Naive thymus-derived CD8-positive, alpha-beta T cell (primary cell): ENCODE data around the gene COL28A1. TPM values are rescaled to one million over a fixed set of nuclear protein-coding genes. Genes with fewer than 3 reads are reported as not detected.
"Not testable (repeated sequence)": the region's sequence is repeated elsewhere in the genome, so short reads cannot be mapped to it uniquely, and the experiment has no call there.

Experiments used
- ATAC-seq, 2 donors: fragments of 150-1000 bp; cut with Tn5 transposase in 1 of 2; sonication (Bioruptor Pico), chemical (Tn5 transposase) in 1 of 2; 1 replicate in 1 of 2; 2 replicates in 1 of 2; pipeline ENCODE4 v1.10.0; 2021; ENCODE audit warnings: mild to moderate bottlenecking in 2 of 2, moderate library complexity in 2 of 2
- POLR2A ChIA-PET: fragments of 350-600 bp; sonication (Branson Sonifier 250); formaldehyde crosslinking; loops from one replicate; lab custom pipeline; 2021; ENCODE audit warnings: antibody characterized with exemption; lab: Charles Lee
- DNase-seq, 10 donors: peaks; one replicate each; pipeline versions ENCODE4 v3.0.0 to v3.0.0-alpha.2; 2020 to 2022
- H3K27ac Mint-ChIP-seq, 10 donors: one replicate each; pipeline ENCODE4 v1.8.0; 2020 to 2022; ENCODE audit warnings: mild to moderate bottlenecking in 10 of 10, mixed read lengths in 10 of 10, moderate library complexity in 4 of 10, inconsistent platforms in 1 of 10
- H3K27me3 Mint-ChIP-seq, 5 donors: one replicate each; pipeline ENCODE4 v1.8.0; 2021 to 2022; ENCODE audit warnings: mixed read lengths in 5 of 5
- H3K36me3 Mint-ChIP-seq, 3 donors: one replicate each; pipeline ENCODE4 v1.8.0; 2020 to 2022; ENCODE audit warnings: mixed read lengths in 3 of 3, mild to moderate bottlenecking in 2 of 3, inconsistent platforms in 1 of 3
- H3K4me1 Mint-ChIP-seq, 4 donors: one replicate each; pipeline ENCODE4 v1.8.0; 2021 to 2022; ENCODE audit warnings: mixed read lengths in 4 of 4
- H3K4me3 Mint-ChIP-seq, 10 donors: one replicate each; pipeline ENCODE4 v1.8.0; 2020 to 2022; ENCODE audit warnings: mild to moderate bottlenecking in 10 of 10, mixed read lengths in 10 of 10, moderate library complexity in 6 of 10, inconsistent platforms in 1 of 10
- H3K9me3 Mint-ChIP-seq, 9 donors: one replicate each; pipeline ENCODE4 v1.8.0; 2020 to 2022; ENCODE audit warnings: mixed read lengths in 9 of 9, mild to moderate bottlenecking in 3 of 9, inconsistent platforms in 1 of 9, moderate library complexity in 1 of 9
- polyA plus RNA-seq, 3 donors: library from polyadenylated mRNA; unstranded; fragments of 300-500 nt; fragmentation: Illumina TruSeq; gene quantifications; one replicate each; pipeline ENCODE4 v1.2.3, GENCODE V29; 2021
- total RNA-seq, 8 experiments: library from RNA in 2 of 8; stranded (reverse) in 2 of 8; gene quantifications; one replicate each; pipeline ENCODE4 v1.2.3 and lab custom pipeline; 2021 to 2026

The COL28A1 gene
- total and polyA plus RNA-seq, 5 experiments from 2014 or later: 0.33 to 0.91 TPM; not detected in 3

GRCh38 chr7:7567898-7568531 lies 32.3 kb upstream of the COL28A1 start:
- peak overlapping the region in 9 of 10 donors; percentile 76 to 90 (median 83) for H3K4me3 Mint-ChIP-seq
- DNase-seq (no peak), ATAC-seq (no peak)
- H3K27me3 Mint-ChIP-seq: no peaks in the 10 kb centered on the region
- peaks cover 16 to 38% (median 36%) of the 10 kb centered on the region in 4 donors for H3K4me1 Mint-ChIP-seq
- H3K36me3 Mint-ChIP-seq: peaks cover 0 to 10% (median 9%) of the 10 kb centered on the region in 3 donors
- no peaks in the 10 kb centered on the region for H3K9me3 Mint-ChIP-seq
- peak overlapping the region; percentile 77 to 94 (median 91) for H3K27ac Mint-ChIP-seq
- POLR2A ChIA-PET: interaction anchor here (0.7 to 2.6 kb wide), 2 partner anchors 72 to 1869 kb away, joined by 3 to 10 read pairs; partner anchors contain the start of gene UMAD1

- peak; percentile 87 for ATAC-seq
- DNase-seq: peak; percentile 73 to 88 (median 83)
- H3K4me1 Mint-ChIP-seq: peaks cover 16 to 38% (median 35%) of the 10 kb centered on the region in 4 donors
- peaks cover 0 to 2% (median 0%) of the 10 kb centered on the region in 3 donors for H3K36me3 Mint-ChIP-seq
- no peaks in the 10 kb centered on the region for H3K9me3 Mint-ChIP-seq
- H3K4me3 Mint-ChIP-seq: peak within 1 kb of the TSS in 9 of 10 donors; percentile 76 to 90 (median 83)
- POLR2A ChIA-PET: interaction anchor here (0.7 to 2.6 kb wide), 3 partner anchors 73 to 385 kb away, joined by 4 to 10 read pairs (median 6); partner anchors contain the start of genes C1GALT1 and UMAD1
- peak within 1 kb of the TSS; percentile 77 to 91 (median 89) for H3K27ac Mint-ChIP-seq
- H3K27me3 Mint-ChIP-seq: no peaks in the 10 kb centered on the region
Observed at GRCh38 chr7:7566651-7567611, 31.3 kb upstream of the COL28A1 start, which contains the start of gene MIOS. Gene MIOS (plus strand): TSS chr7:7566884. CDS start chr7:7572476, 5,592 bp downstream.

GRCh38 chr7:7565746-7566650 lies 30.3 kb upstream of the COL28A1 start:
- Mint-ChIP-seq H3K27me3 (no peaks in the 10 kb centered on the region), H3K36me3 (peaks cover 0 to 5% (median 2%) of the 10 kb centered on the region in 3 donors), H3K4me3 (no peak overlapping the region), H3K9me3 (no peaks in the 10 kb centered on the region), H3K4me1 (peaks cover 16 to 38% (median 35%) of the 10 kb centered on the region in 4 donors), H3K27ac (no peak overlapping the region)
- peak in 2 of 10 donors; percentile 12 to 15 for DNase-seq
- POLR2A ChIA-PET: interaction anchor here (0.7 to 1.6 kb wide), 2 partner anchors 74 to 384 kb away, joined by 4 to 6 read pairs; partner anchors contain the start of genes C1GALT1 and UMAD1
- ATAC-seq: peak in 1 of 2 donors; percentile 1

- Mint-ChIP-seq H3K4me1 (peaks cover 15 to 29% (median 26%) of the 10 kb centered on the region in 4 donors), H3K36me3 (peaks cover under 1 to 6% (median 2%) of the 10 kb centered on the region in 3 donors), H3K27ac (no peak overlapping the region), H3K9me3 (no peaks in the 10 kb centered on the region), H3K4me3 (no peak overlapping the region), H3K27me3 (no peaks in the 10 kb centered on the region)
- ATAC-seq: no peak
- POLR2A ChIA-PET: interaction anchor here (1.6 kb wide), 1 partner anchor 383 kb away, joined by 6 read pairs; the partner anchor contains the start of gene C1GALT1
- no peak for DNase-seq
Observed at GRCh38 chr7:7565018-7565680, 29.5 kb upstream of the COL28A1 start.

- POLR2A ChIA-PET: no interaction called here
- Mint-ChIP-seq H3K27me3 (no peaks in the 10 kb centered on the region), H3K4me3 (no peak overlapping the region), H3K36me3 (peaks cover 4 to 13% (median 5%) of the 10 kb centered on the region in 3 donors), H3K4me1 (peaks cover 8 to 21% (median 18%) of the 10 kb centered on the region in 4 donors), H3K9me3 (peaks cover 0 to 8% (median 0%) of the 10 kb centered on the region in 9 donors), H3K27ac (no peak overlapping the region)
- ATAC-seq (no peak), DNase-seq (no peak)
Observed at GRCh38 chr7:7564323-7564780, 28.7 kb upstream of the COL28A1 start.

GRCh38 chr7:7563813-7564212 lies 28.1 kb upstream of the COL28A1 start:
- POLR2A ChIA-PET: no interaction called here

GRCh38 chr7:7563269-7563668 lies 27.6 kb upstream of the COL28A1 start:
- DNase-seq (no peak), ATAC-seq (no peak)
- Mint-ChIP-seq H3K36me3 (peaks cover 4 to 24% (median 15%) of the 10 kb centered on the region in 3 donors), H3K4me1 (peaks cover 5 to 11% (median 7%) of the 10 kb centered on the region in 4 donors), H3K27me3 (no peaks in the 10 kb centered on the region), H3K27ac (no peak overlapping the region), H3K4me3 (no peak overlapping the region), H3K9me3 (peaks cover 0 to 19% (median 9%) of the 10 kb centered on the region in 9 donors)
- POLR2A ChIA-PET: no interaction called here

More at GRCh38 chr7:7563813-7564212, 28.1 kb upstream of the COL28A1 start:
- no peak overlapping the region for H3K27ac Mint-ChIP-seq
- peaks cover 0 to 13% (median 5%) of the 10 kb centered on the region in 9 donors for H3K9me3 Mint-ChIP-seq
- H3K4me1 Mint-ChIP-seq: peaks cover 5 to 16% (median 13%) of the 10 kb centered on the region in 4 donors
- no peak for DNase-seq
- ATAC-seq: no peak
- no peak overlapping the region for H3K4me3 Mint-ChIP-seq
- H3K27me3 Mint-ChIP-seq: no peaks in the 10 kb centered on the region
- H3K36me3 Mint-ChIP-seq: peaks cover 4 to 18% (median 10%) of the 10 kb centered on the region in 3 donors

GRCh38 chr7:7562736-7563135 lies 27.1 kb upstream of the COL28A1 start:
- ATAC-seq (no peak), DNase-seq (no peak)
- no peaks in the 10 kb centered on the region for H3K27me3 Mint-ChIP-seq
- POLR2A ChIA-PET: no interaction called here
- H3K4me3 Mint-ChIP-seq: no peak overlapping the region
- peaks cover 8 to 27% (median 21%) of the 10 kb centered on the region in 3 donors for H3K36me3 Mint-ChIP-seq
- H3K27ac Mint-ChIP-seq: no peak overlapping the region
- H3K4me1 Mint-ChIP-seq: peaks cover 0 to 5% (median 2%) of the 10 kb centered on the region in 4 donors
- H3K9me3 Mint-ChIP-seq: peaks cover 0 to 24% (median 13%) of the 10 kb centered on the region in 9 donors

GRCh38 chr7:7561591-7561990 lies 25.9 kb upstream of the COL28A1 start:
- H3K4me3 Mint-ChIP-seq, ATAC-seq, POLR2A ChIA-PET, H3K27ac Mint-ChIP-seq, H3K4me1 Mint-ChIP-seq, DNase-seq, H3K27me3 Mint-ChIP-seq: not testable (repeated sequence)
- peaks cover 10 to 31% (median 24%) of the 10 kb centered on the region in 3 donors for H3K36me3 Mint-ChIP-seq
- H3K9me3 Mint-ChIP-seq: peaks cover 0 to 28% (median 16%) of the 10 kb centered on the region in 9 donors

- DNase-seq (no peak), ATAC-seq (no peak)
- Mint-ChIP-seq H3K36me3 (peaks cover 12 to 31% (median 24%) of the 10 kb centered on the region in 3 donors), H3K27ac (no peak overlapping the region), H3K9me3 (peaks cover 0 to 28% (median 16%) of the 10 kb centered on the region in 9 donors), H3K4me3 (no peak overlapping the region), H3K27me3 (no peaks in the 10 kb centered on the region), H3K4me1 (no peaks in the 10 kb centered on the region)
- POLR2A ChIA-PET: no interaction called here
Observed at GRCh38 chr7:7557252-7557651, 21.6 kb upstream of the COL28A1 start.

- POLR2A ChIA-PET: no interaction called here
- Mint-ChIP-seq H3K4me1 (no peaks in the 10 kb centered on the region), H3K36me3 (peaks cover 12 to 31% (median 24%) of the 10 kb centered on the region in 3 donors), H3K27ac (no peak overlapping the region), H3K27me3 (no peaks in the 10 kb centered on the region), H3K9me3 (peaks cover 0 to 28% (median 16%) of the 10 kb centered on the region in 9 donors), H3K4me3 (no peak overlapping the region)
- no peak for ATAC-seq
- DNase-seq: no peak
Observed at GRCh38 chr7:7556852-7557251, 21.2 kb upstream of the COL28A1 start.
